ENCODE results near the gene ASB18. TPM values are rescaled to one million over a fixed set of nuclear protein-coding genes. Genes with fewer than 3 reads are reported as not detected.

The ASB18 gene, protein sequence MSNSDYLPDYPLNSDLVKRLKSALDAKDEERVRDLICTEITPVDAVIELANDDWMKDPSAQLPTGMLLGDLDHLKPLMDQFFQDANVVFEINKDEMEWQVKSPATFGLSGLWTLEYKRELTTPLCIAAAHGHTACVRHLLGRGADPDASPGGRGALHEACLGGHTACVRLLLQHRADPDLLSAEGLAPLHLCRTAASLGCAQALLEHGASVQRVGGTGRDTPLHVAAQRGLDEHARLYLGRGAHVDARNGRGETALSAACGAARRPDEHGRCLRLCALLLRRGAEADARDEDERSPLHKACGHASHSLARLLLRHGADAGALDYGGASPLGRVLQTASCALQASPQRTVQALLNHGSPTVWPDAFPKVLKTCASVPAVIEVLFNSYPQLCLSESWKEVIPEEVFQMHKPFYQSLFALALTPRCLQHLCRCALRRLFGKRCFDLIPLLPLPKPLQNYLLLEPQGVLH
- not detected in 2 replicates for total RNA-seq

GRCh38 chr2:236264256-236264655, at the start of gene ASB18:
Gene ASB18 (minus strand): TSS chr2:236264406. CDS start chr2:236264345, 61 bp downstream.

GRCh38 chr2:236168110-236169080, 95.8 kb downstream of the ASB18 start, which contains the start of gene GBX2:
Gene GBX2 (minus strand): TSS chr2:236168386. CDS start chr2:236167971, 415 bp downstream.

Other genes with a start within 250 kb of the ASB18 start
- not detected in 2 replicates for gene GBX2, start 96.0 kb downstream of the ASB18 start, total RNA-seq

Data from tracheal epithelial cell (primary cell).